Measurements from ENCODE around the gene GPR132. TPM values are rescaled to one million over a fixed set of nuclear protein-coding genes. Genes with fewer than 3 reads are reported as not detected.

GPR132 gene
- total and polyA plus RNA-seq, 10 of the 15 experiments (the other 5 are each of a cell fraction or from before 2014, with no cell fraction given), result 1.9 to 49.3 (median 20.4) TPM

DNA sequence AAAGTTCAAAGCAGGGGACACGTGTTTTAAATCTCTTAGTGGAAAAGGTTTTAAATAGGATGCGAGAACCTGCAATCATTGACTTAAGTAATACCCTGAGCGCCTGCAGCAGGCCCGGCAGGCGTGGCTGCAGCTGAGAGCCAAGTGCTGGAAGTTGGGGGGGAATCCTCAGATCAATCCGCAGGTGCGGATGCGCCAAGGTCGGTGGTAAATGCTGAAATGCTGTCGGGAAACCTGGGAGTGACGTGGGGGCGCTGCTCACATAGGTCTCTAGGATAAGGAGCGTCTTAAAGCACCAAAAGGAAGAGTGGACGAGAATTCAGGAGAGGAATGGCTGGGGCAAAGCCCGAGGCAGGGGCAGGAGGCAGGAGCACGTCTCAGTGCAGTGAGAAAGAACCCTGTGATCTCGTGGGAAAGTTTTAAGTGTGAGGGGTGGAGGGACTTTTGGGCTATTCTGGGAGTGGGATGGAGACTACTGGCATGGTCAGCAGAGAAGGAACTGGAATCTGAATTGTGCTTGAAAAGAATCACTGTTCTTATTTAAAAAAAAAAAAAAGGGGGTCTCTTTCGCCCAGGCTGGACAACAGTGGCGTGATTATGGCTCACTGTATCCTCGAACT is 43.5 kb downstream of the GPR132 start (continued):
- TF ChIP-seq, protein P1, sequence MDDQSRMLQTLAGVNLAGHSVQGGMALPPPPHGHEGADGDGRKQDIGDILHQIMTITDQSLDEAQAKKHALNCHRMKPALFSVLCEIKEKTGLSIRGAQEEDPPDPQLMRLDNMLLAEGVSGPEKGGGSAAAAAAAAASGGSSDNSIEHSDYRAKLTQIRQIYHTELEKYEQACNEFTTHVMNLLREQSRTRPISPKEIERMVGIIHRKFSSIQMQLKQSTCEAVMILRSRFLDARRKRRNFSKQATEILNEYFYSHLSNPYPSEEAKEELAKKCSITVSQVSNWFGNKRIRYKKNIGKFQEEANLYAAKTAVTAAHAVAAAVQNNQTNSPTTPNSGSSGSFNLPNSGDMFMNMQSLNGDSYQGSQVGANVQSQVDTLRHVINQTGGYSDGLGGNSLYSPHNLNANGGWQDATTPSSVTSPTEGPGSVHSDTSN (IDR thresholded peaks at IDR 0.05; ENCODE audit: insufficient replicate concordance, low read depth, low read length), result peak; percentile 34
- TF ChIP-seq CREB1 (IDR thresholded peaks at IDR 0.05; ENCODE audit: low read depth), result 0 out of 2 replicates have a peak, but pooled peaks have one; percentile 11
- TF ChIP-seq RELB (IDR thresholded peaks at IDR 0.05; ENCODE audit: low read depth), result peak; percentile 55
- TF ChIP-seq RAD51 (IDR thresholded peaks at IDR 0.05), result 0 out of 2 replicates have a peak, but pooled peaks have one; percentile 33
- no peak for TF ChIP-seq NFYA (IDR thresholded peaks at IDR 0.05; ENCODE audit: borderline replicate concordance, low read depth, low read length)
- TF ChIP-seq RBBP5 (conservative IDR thresholded peaks at IDR 0.05), result no peak
- TF ChIP-seq ESRRA (IDR thresholded peaks at IDR 0.05; ENCODE audit: low read length), result no peak
- 0 out of 3 replicates have a peak, but pooled peaks have one; percentile 3 for TF ChIP-seq POU2F2 (IDR thresholded peaks at IDR 0.05; ENCODE audit: borderline replicate concordance, low read depth, low read length)
- TF ChIP-seq MTA2 (IDR thresholded peaks at IDR 0.05; ENCODE audit: low read depth), result peak; percentile 32
- no peak for TF ChIP-seq PAX8 (IDR thresholded peaks at IDR 0.05)
- TF ChIP-seq ZNF207 (IDR thresholded peaks at IDR 0.05; ENCODE audit: borderline replicate concordance), result 0 out of 2 replicates have a peak, but pooled peaks have one; percentile 9
- no peak for TF ChIP-seq ZNF274 (IDR thresholded peaks at IDR 0.05; ENCODE audit: insufficient read depth, insufficient read length)
- TF ChIP-seq, protein P2, sequence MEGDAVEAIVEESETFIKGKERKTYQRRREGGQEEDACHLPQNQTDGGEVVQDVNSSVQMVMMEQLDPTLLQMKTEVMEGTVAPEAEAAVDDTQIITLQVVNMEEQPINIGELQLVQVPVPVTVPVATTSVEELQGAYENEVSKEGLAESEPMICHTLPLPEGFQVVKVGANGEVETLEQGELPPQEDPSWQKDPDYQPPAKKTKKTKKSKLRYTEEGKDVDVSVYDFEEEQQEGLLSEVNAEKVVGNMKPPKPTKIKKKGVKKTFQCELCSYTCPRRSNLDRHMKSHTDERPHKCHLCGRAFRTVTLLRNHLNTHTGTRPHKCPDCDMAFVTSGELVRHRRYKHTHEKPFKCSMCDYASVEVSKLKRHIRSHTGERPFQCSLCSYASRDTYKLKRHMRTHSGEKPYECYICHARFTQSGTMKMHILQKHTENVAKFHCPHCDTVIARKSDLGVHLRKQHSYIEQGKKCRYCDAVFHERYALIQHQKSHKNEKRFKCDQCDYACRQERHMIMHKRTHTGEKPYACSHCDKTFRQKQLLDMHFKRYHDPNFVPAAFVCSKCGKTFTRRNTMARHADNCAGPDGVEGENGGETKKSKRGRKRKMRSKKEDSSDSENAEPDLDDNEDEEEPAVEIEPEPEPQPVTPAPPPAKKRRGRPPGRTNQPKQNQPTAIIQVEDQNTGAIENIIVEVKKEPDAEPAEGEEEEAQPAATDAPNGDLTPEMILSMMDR (IDR thresholded peaks at IDR 0.05 in 2 of 3, conservative IDR thresholded peaks at IDR 0.05 in 1 of 3; ENCODE audit: control insufficient read depth in 2 of 3, extremely low read depth in 1 of 3, insufficient read depth in 1 of 3, low read depth in 3 of 3, low read length in 3 of 3), result peak; percentile 9 to 29 (median 13); a peak in 3 of 6 replicates
- TF ChIP-seq IKZF2 (IDR thresholded peaks at IDR 0.05), result peak; percentile 79 to 83
- no peak for TF ChIP-seq USF2 (IDR thresholded peaks at IDR 0.05; ENCODE audit: borderline replicate concordance, low read depth, low read length)
- 0 out of 2 replicates have a peak, but pooled peaks have one; percentile 1 for TF ChIP-seq TCF3 (IDR thresholded peaks at IDR 0.05; ENCODE audit: borderline replicate concordance, insufficient read depth, low read depth, low read length)
- TF ChIP-seq, protein P3, sequence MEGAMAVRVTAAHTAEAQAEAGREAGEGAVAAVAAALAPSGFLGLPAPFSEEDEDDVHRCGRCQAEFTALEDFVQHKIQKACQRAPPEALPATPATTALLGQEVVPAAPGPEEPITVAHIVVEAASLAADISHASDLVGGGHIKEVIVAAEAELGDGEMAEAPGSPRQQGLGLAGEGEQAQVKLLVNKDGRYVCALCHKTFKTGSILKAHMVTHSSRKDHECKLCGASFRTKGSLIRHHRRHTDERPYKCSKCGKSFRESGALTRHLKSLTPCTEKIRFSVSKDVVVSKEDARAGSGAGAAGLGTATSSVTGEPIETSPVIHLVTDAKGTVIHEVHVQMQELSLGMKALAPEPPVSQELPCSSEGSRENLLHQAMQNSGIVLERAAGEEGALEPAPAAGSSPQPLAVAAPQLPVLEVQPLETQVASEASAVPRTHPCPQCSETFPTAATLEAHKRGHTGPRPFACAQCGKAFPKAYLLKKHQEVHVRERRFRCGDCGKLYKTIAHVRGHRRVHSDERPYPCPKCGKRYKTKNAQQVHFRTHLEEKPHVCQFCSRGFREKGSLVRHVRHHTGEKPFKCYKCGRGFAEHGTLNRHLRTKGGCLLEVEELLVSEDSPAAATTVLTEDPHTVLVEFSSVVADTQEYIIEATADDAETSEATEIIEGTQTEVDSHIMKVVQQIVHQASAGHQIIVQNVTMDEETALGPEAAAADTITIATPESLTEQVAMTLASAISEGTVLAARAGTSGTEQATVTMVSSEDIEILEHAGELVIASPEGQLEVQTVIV (IDR thresholded peaks at IDR 0.05; ENCODE audit: borderline replicate concordance, partially characterized antibody), result no peak
